ENCODE measurements around the gene TNFAIP2. TPM values are rescaled to one million over a fixed set of nuclear protein-coding genes. Genes with fewer than 3 reads are reported as not detected.
A peak's percentile ranks its signal among the peaks of the same experiment; 100 is the strongest.

The TNFAIP2 gene
- total and polyA plus RNA-seq, 9 of the 15 experiments (the other 6 are each of a cell fraction or from before 2014, with no cell fraction given), result 22.6 to 68.6 (median 44.6) TPM

DNA sequence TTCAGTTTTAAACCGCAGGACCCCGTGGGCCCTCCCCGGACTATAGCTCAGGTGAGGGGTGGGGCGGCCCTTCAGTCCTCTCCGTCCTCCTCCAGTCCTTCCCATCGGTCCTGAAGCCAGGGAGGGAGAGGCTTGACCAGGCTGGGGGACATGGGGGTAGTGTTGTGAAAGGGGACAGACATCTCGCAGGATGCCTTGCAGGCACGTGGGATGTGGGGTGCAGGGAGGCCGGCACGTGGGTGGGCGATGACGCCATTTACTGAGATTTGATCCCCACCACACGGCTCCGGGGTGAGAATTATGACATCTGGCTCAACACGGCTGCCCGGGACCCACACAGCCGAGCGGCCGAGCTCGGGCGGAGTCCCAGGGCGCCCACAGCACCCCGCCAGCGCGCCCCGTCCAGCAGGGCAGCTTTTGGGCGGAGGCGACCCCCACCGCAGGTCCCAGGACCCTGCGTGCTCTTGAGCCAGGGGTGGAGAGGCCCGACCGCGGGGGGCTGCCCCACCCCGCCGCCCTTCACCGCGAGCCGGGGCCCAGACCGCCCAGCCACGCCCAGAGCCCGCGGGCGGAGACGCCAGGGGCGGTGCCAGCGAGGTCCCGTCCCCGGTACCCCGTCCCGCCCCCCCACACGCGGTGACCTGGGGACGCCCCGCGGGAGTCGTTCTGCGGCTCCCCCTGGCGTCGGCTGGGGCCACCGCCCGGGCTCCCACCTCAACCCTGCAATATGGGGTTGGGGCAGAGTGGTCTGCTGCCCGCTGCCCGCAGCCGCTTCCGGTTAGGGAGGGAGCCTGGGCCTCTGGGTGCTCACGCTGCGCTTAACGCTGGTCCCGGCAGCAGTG, 32.0 kb upstream of the TNFAIP2 start (continued):
- TF ChIP-seq, protein P1, sequence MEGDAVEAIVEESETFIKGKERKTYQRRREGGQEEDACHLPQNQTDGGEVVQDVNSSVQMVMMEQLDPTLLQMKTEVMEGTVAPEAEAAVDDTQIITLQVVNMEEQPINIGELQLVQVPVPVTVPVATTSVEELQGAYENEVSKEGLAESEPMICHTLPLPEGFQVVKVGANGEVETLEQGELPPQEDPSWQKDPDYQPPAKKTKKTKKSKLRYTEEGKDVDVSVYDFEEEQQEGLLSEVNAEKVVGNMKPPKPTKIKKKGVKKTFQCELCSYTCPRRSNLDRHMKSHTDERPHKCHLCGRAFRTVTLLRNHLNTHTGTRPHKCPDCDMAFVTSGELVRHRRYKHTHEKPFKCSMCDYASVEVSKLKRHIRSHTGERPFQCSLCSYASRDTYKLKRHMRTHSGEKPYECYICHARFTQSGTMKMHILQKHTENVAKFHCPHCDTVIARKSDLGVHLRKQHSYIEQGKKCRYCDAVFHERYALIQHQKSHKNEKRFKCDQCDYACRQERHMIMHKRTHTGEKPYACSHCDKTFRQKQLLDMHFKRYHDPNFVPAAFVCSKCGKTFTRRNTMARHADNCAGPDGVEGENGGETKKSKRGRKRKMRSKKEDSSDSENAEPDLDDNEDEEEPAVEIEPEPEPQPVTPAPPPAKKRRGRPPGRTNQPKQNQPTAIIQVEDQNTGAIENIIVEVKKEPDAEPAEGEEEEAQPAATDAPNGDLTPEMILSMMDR (IDR thresholded peaks at IDR 0.05 in 2 of 3, conservative IDR thresholded peaks at IDR 0.05 in 1 of 3; ENCODE audit: insufficient read depth in 2 of 3, low read depth in 1 of 3, low read length in 3 of 3), result peak; percentile 56 to 67 (median 58); a peak in 5 of 6 replicates
- TF ChIP-seq HDAC2 (IDR thresholded peaks at IDR 0.05) (no peak), ZBTB7A (IDR thresholded peaks at IDR 0.05; ENCODE audit: borderline replicate concordance, control insufficient read depth, low read depth, low read length) (peak; percentile 77; the same call in 1 of the 2 replicates)

DNA sequence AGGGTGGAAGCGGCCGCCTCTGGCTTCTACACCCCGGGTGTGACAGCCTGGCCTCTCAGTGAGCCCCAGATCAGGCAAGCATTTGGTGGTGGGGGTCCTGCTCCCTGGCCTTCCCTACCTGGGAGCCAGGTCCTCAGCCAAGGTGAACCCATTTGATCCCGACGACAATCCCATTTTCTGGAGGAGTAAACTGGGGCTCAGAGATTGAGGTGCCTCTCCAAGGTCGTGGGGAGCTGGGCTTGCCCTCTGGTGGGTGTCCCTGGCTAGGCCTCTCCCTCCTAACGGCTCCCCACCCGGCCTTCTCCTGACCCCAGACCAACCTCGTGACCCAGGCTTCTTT, 31.4 kb upstream of the TNFAIP2 start:
- H3K27ac ChIP-seq (ENCODE audit: extremely low read depth, low read depth, low read length), result peak overlapping the region; percentile 56
- POLR2A ChIA-PET, result no interaction called here
- no peaks in the 10 kb centered on the region for H4K20me1 ChIP-seq (replicated peaks; ENCODE audit: control insufficient read depth, insufficient read depth, low read length)
- no TSS peak for BruUV-seq (replicated peaks)
- in situ Hi-C loops (cut with MboI) (no loop called here), intact Hi-C loops (cut with micrococcal nuclease) (no loop called here)
- DNase-seq (ENCODE audit: extremely low read depth in 1 of 4, low spot score in 3 of 4) (no peak), FAIRE-seq (no peak), ATAC-seq (no peak; the same call in 2 of the 3 replicates)
- H3K9me1 ChIP-seq (ENCODE audit: control insufficient read depth, insufficient read depth, low read length), result no peaks in the 10 kb centered on the region
- 20% methylated on average over 6 of the region's 9 CpGs for WGBS (ENCODE audit: insufficient coverage, low coverage, missing lambda C conversion rate)
- peak overlapping the region; percentile 56 to 86 for H3K9ac ChIP-seq (ENCODE audit: insufficient read depth in 1 of 2, low read depth in 2 of 2, low read length in 2 of 2)
- H2AFZ ChIP-seq (ENCODE audit: low read depth, low read length), result peak overlapping the region; percentile 92
- peak overlapping the region; percentile 58 for H3K4me2 ChIP-seq (ENCODE audit: insufficient read depth, low read length)
- H3K36me3 ChIP-seq (ENCODE audit: control insufficient read depth, insufficient read depth, low read length), result no peaks in the 10 kb centered on the region
- H3K4me1 ChIP-seq (replicated peaks in 1 of 2; ENCODE audit: control insufficient read depth in 2 of 2, insufficient read depth in 2 of 2, low read length in 2 of 2), result peaks cover 8 to 74% of the 10 kb centered on the region in 2 experiments; a peak in 4 of 5 replicates
- CTCF ChIA-PET (ENCODE audit: low intra/inter-chr PET ratio), result no interaction called here
- H3K4me3 ChIP-seq, result peak overlapping the region; percentile 35
- H3K27me3 ChIP-seq (ENCODE audit: control insufficient read depth in 2 of 2, insufficient read depth in 2 of 2, low read length in 2 of 2), result no peaks in the 10 kb centered on the region
- no peaks in the 10 kb centered on the region for H3K79me2 ChIP-seq (ENCODE audit: control insufficient read depth, insufficient read depth, low read length)
- no peaks in the 10 kb centered on the region for H3K9me3 ChIP-seq (replicated peaks; ENCODE audit: control insufficient read depth, insufficient read depth, low read depth, low read length)
- no peak for TF ChIP-seq YBX1 (IDR thresholded peaks at IDR 0.05)
- peak; percentile 71; the same call in 1 of the 2 replicates for TF ChIP-seq ESRRA (IDR thresholded peaks at IDR 0.05; ENCODE audit: borderline replicate concordance, low read depth)
- peak; percentile 68 for TF ChIP-seq RBM25 (IDR thresholded peaks at IDR 0.05; ENCODE audit: low read depth, low read length, severe bottlenecking)
- TF ChIP-seq SMARCA5 (IDR thresholded peaks at IDR 0.05), result peak; percentile 47; the same call in 1 of the 2 replicates
- TF ChIP-seq BCOR (IDR thresholded peaks at IDR 0.05), result peak; percentile 74
- TF ChIP-seq CHD4 (IDR thresholded peaks at IDR 0.05; ENCODE audit: insufficient read depth, insufficient replicate concordance, low read depth, low read length, poor library complexity, severe bottlenecking), result peak; percentile 8
- TF ChIP-seq KDM1A (IDR thresholded peaks at IDR 0.05), result peak; percentile 14 to 50; a peak in 1 of 4 replicates
- TF ChIP-seq PTBP1 (IDR thresholded peaks at IDR 0.05; ENCODE audit: low read depth, low read length), result 0 out of 2 replicates have a peak, but pooled peaks have one; percentile 39
- peak; percentile 52; the same call in 1 of the 2 replicates for TF ChIP-seq HDAC2 (IDR thresholded peaks at IDR 0.05)
- TF ChIP-seq GABPA (tag; conservative IDR thresholded peaks at IDR 0.05; ENCODE audit: low read depth), result 0 out of 2 replicates have a peak, but pooled peaks have one; percentile 17
- TF ChIP-seq, protein P2, sequence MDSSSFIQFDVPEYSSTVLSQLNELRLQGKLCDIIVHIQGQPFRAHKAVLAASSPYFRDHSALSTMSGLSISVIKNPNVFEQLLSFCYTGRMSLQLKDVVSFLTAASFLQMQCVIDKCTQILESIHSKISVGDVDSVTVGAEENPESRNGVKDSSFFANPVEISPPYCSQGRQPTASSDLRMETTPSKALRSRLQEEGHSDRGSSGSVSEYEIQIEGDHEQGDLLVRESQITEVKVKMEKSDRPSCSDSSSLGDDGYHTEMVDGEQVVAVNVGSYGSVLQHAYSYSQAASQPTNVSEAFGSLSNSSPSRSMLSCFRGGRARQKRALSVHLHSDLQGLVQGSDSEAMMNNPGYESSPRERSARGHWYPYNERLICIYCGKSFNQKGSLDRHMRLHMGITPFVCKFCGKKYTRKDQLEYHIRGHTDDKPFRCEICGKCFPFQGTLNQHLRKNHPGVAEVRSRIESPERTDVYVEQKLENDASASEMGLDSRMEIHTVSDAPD (CRISPR knock-in tag; IDR thresholded peaks at IDR 0.05), result no peak
- no peak for TF ChIP-seq BDP1 (IDR thresholded peaks at IDR 0.05; ENCODE audit: insufficient read depth, insufficient read length)
- TF ChIP-seq ZSCAN32 (CRISPR knock-in tag; IDR thresholded peaks at IDR 0.05), result no peak
- peak; percentile 34; the same call in 1 of the 2 replicates for TF ChIP-seq ZFX (CRISPR knock-in tag; IDR thresholded peaks at IDR 0.05)
- TF ChIP-seq CEBPG (CRISPR knock-in tag; IDR thresholded peaks at IDR 0.05), result no peak
- TF ChIP-seq CEBPG (tag; conservative IDR thresholded peaks at IDR 0.05 in 1 of 2, IDR thresholded peaks at IDR 0.05 in 1 of 2), result no peak

Data from K562 (cell line).